Loucy (cell line): ENCODE measurements around the gene C1QTNF1.

Experiments used
- CTCF ChIP-seq: fragments of 200-600 bp; sonication (generic); conservative IDR thresholded peaks from 2 replicates; pipeline ENCODE4 v1.5.1; 2014; ENCODE audit warnings: mild to moderate bottlenecking, antibody characterized with exemption, low read length
- EZH2phosphoT487 ChIP-seq: fragments of 200-600 bp; IDR thresholded peaks from 2 replicates; pipeline ENCODE4 v1.6.1; 2018; ENCODE audit warnings: antibody characterized with exemption, mild to moderate bottlenecking, moderate library complexity, borderline replicate concordance

- no peak for TF ChIP-seq CTCF
- TF ChIP-seq EZH2phosphoT487 = no peak
Observed at GRCh38 chr17:79088997-79089328, 65.0 kb downstream of the C1QTNF1 start.
